Activated naive CD4-positive, alpha-beta T cell treated with anti-CD3 and anti-CD28 coated beads, Interleukin-2, amount 50 U/mL, for 72 hours (primary cell): Measurements from ENCODE around the gene EBLN2. TPM values are rescaled to one million over a fixed set of nuclear protein-coding genes. Genes with fewer than 3 reads are reported as not detected.

Experiments
- ATAC-seq, 2 donors: fragments of 150-1000 bp; cut with Tn5 transposase; 2 replicates each; pipeline ENCODE4 v1.10.0; 2021; ENCODE audit warnings: mild to moderate bottlenecking in 2 of 2, moderate library complexity in 2 of 2
- DNase-seq, 2 donors: peaks; one replicate each; pipeline ENCODE4 v3.0.0; 2021 to 2022; ENCODE audit warnings: low spot score in 2 of 2
- H3K27ac Mint-ChIP-seq, 2 donors: one replicate each; pipeline ENCODE4 v1.8.0; 2022; ENCODE audit warnings: mild to moderate bottlenecking in 2 of 2, mixed read lengths in 2 of 2
- H3K36me3 Mint-ChIP-seq, 2 donors: one replicate each; pipeline ENCODE4 v1.8.0; 2022; ENCODE audit warnings: mixed read lengths in 2 of 2
- H3K9me3 Mint-ChIP-seq, 2 donors: one replicate each; pipeline ENCODE4 v1.8.0; 2022; ENCODE audit warnings: mixed read lengths in 2 of 2
- total RNA-seq, 2 donors: library from RNA; stranded (reverse); gene quantifications; one replicate each; pipeline ENCODE4 v1.2.3, GENCODE V29; 2022

The EBLN2 gene
- total RNA-seq: 1 to 10 TPM; 7.4 to 7.6 TPM

GRCh38 chr3:73061416-73061815, at the start of gene EBLN2:
Gene EBLN2, plus strand, starts transcription at chr3:73061659. Its CDS starts 423 bp downstream, at chr3:73062082.
- ATAC-seq (no peak), DNase-seq (no peak)
- no peaks in the 10 kb centered on the region for H3K9me3 Mint-ChIP-seq
- H3K36me3 Mint-ChIP-seq: peaks cover 15 to 19% of the 10 kb centered on the region in 2 donors
- no peak within 1 kb of the TSS for H3K27ac Mint-ChIP-seq

- Mint-ChIP-seq H3K36me3 (peaks cover 0 to 18% of the 10 kb centered on the region in 2 donors), H3K9me3 (no peaks in the 10 kb centered on the region), H3K27ac (no peak overlapping the region)
- ATAC-seq: no peak
- no peak for DNase-seq
These were observed 43.2 kb upstream of the EBLN2 start for GRCh38 chr3:73018298-73018697.

- ATAC-seq: peak; percentile 51 to 81
- DNase-seq: no peak
These were observed 42.5 kb upstream of the EBLN2 start for GRCh38 chr3:73018790-73019441.

GRCh38 chr3:73021301-73021835, 40.1 kb upstream of the EBLN2 start:
- Mint-ChIP-seq H3K9me3 (no peaks in the 10 kb centered on the region), H3K27ac (no peak overlapping the region), H3K36me3 (peaks cover 0 to 13% of the 10 kb centered on the region in 2 donors)
- DNase-seq (no peak), ATAC-seq (no peak)

More at GRCh38 chr3:73018790-73019441, 42.5 kb upstream of the EBLN2 start:
- Mint-ChIP-seq H3K9me3 (no peaks in the 10 kb centered on the region), H3K36me3 (peaks cover 0 to 18% of the 10 kb centered on the region in 2 donors), H3K27ac (no peak overlapping the region)

GRCh38 chr3:73024836-73025235, 36.6 kb upstream of the EBLN2 start:
- no peak for DNase-seq
- Mint-ChIP-seq H3K9me3 (peaks cover 3 to 5% of the 10 kb centered on the region in 2 donors), H3K36me3 (peaks cover 6 to 7% of the 10 kb centered on the region in 2 donors), H3K27ac (no peak overlapping the region)
- no peak for ATAC-seq

DNA sequence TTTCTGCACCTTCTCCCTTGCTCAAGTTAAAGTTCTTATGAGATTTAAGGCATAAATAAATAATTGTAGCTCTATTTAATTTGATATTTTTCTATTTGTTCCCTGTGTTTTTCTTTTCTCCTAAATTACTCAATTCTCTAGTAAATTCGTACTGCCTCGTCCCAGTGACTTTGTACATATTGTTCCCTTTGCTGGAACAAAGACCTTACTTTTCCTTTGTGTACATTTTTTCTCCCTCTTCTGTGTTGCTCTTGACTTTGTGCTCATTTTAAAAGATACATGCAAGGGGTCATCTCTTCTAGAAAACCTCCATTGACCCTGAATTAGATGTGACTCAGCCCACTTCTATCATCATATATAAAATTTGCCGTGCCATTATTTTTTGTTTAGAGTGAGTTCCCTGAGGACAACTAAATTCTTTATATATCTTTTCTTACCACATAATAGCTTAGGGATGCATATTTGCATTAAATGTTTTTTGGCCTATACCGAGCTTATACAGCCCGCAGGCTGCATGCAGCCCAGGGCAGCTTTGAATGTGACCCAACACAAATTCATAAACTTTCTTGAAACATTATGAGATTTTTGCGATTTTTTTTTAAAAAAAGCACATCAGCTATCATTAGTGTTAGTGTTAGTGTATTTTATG, 35.2 kb upstream of the EBLN2 start:
- ATAC-seq (no peak), DNase-seq (no peak)
- Mint-ChIP-seq H3K27ac (no peak overlapping the region), H3K36me3 (peaks cover 7 to 13% of the 10 kb centered on the region in 2 donors), H3K9me3 (peaks cover 3 to 5% of the 10 kb centered on the region in 2 donors)

GRCh38 chr3:73026760-73027113, 34.7 kb upstream of the EBLN2 start:
- Mint-ChIP-seq H3K27ac (no peak overlapping the region), H3K9me3 (peaks cover 3 to 5% of the 10 kb centered on the region in 2 donors), H3K36me3 (peaks cover 7 to 13% of the 10 kb centered on the region in 2 donors)
- DNase-seq (no peak), ATAC-seq (no peak)

DNA sequence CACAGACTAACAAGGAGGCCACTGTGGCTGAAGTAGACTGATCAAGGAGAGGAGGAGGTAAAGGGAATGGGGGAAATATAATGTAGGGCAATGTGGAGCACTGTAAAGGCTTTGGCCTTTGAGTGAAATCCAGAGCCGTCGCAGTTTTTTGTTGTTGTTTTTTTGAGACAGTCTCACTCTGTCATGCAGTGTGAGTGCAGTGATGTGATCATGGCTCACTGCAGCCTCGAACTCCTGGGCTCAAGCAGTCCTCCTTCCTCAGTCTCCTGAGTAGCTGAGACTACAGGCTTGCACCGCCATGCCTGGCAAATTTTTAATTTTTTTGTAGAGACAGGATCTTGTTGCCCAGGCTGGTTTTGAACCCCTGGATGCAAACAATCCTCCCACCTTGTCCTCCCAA, 32.7 kb upstream of the EBLN2 start:
- Mint-ChIP-seq H3K27ac (peak overlapping the region; percentile 60 to 73), H3K36me3 (peaks cover 7 to 25% of the 10 kb centered on the region in 2 donors), H3K9me3 (peaks cover 3 to 5% of the 10 kb centered on the region in 2 donors)
- ATAC-seq (peak; percentile 23 to 47), DNase-seq (no peak)

DNA sequence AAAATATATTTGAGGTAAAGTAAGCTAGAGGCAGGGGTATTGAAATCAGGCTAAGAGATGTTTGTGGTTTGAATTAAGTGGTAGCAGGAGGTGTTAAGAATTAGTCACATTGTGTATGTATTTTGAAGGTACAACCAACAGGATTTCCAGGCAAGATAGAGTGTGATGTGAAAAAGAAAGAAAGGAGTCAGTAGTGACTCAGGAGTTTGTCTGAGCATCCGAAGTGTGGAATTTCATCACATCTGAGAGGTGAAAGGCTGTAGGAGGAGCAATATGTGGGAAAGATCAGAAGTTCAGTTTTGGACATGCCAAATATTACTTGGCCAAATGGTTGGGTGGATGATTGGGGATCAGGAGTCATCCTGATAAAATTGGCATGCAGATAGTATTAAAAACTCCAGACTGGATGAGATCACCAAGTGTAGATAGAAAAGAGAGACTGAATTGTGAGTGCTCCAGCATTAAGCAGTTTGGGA, 32.1 kb upstream of the EBLN2 start:
- peaks cover 3 to 5% of the 10 kb centered on the region in 2 donors for H3K9me3 Mint-ChIP-seq
- ATAC-seq (peak; percentile 91 to 98), DNase-seq (no peak)
- peak overlapping the region; percentile 60 to 72 for H3K27ac Mint-ChIP-seq
- H3K36me3 Mint-ChIP-seq: peaks cover 10 to 31% of the 10 kb centered on the region in 2 donors

GRCh38 chr3:73030073-73030597, 31.3 kb upstream of the EBLN2 start:
- ATAC-seq (no peak), DNase-seq (no peak)
- peaks cover 3 to 5% of the 10 kb centered on the region in 2 donors for H3K9me3 Mint-ChIP-seq
- H3K27ac Mint-ChIP-seq: peak overlapping the region; percentile 60 to 72
- peaks cover 15 to 39% of the 10 kb centered on the region in 2 donors for H3K36me3 Mint-ChIP-seq

DNA sequence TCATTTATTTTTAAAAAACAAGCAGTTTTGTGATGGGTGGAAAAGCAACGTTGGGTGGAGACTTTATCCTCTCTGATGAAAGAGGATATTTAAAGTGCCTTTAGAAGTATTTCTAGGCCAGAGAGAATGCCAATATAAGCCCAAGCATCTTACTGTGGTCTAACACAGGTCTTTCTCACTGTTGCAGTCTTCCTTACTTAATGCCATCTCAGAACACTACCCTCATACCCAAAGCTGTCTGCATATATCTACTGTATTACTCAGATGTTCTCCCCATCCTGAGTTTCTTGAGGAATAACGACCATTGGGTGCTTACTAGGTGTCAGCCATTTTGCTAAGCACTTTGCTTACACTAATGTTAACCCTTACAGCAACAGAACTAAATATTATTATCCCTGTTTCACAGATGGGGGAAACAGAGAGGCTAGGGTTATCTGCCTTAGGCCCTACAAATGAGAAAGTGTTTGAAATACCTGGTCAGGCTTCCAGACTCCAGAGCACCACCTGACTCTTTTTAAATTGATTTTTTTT, 29.8 kb upstream of the EBLN2 start:
- ATAC-seq (no peak), DNase-seq (no peak)
- H3K36me3 Mint-ChIP-seq: peaks cover 15 to 40% of the 10 kb centered on the region in 2 donors
- peaks cover 3 to 5% of the 10 kb centered on the region in 2 donors for H3K9me3 Mint-ChIP-seq
- H3K27ac Mint-ChIP-seq: no peak overlapping the region

GRCh38 chr3:73036694-73037591, 24.5 kb upstream of the EBLN2 start:
- H3K36me3 Mint-ChIP-seq: peaks cover 8 to 37% of the 10 kb centered on the region in 2 donors
- peak; percentile 62 to 65 for ATAC-seq

GRCh38 chr3:73041537-73041936, 19.9 kb upstream of the EBLN2 start:
- Mint-ChIP-seq H3K36me3 (peaks cover 0 to 11% of the 10 kb centered on the region in 2 donors), H3K27ac (peak overlapping the region in 1 of 2 donors; percentile 79), H3K9me3 (no peaks in the 10 kb centered on the region)
- ATAC-seq: no peak
- no peak for DNase-seq

More at GRCh38 chr3:73036694-73037591, 24.5 kb upstream of the EBLN2 start:
- no peaks in the 10 kb centered on the region for H3K9me3 Mint-ChIP-seq
- peak overlapping the region in 1 of 2 donors; percentile 14 for H3K27ac Mint-ChIP-seq
- no peak for DNase-seq

DNA sequence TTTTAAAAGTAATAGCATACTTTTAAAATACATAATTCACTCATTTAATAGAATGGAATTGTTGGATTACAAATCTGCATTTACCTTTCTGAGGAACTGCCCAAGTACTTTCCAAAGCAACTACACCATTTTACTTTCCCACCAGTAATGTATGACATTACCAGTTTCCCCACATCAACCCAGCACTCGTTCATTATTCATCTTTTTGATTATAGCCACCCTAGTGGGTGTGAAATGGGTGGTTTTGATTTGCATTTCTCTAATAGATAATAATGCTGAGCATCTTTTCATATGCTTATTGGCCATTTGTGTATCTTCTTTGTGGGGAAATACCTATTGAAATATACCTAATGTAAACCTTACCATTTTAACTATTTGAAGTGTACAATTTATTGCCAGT, 18.0 kb upstream of the EBLN2 start:
- no peak for ATAC-seq
- H3K9me3 Mint-ChIP-seq: no peaks in the 10 kb centered on the region
- no peak overlapping the region for H3K27ac Mint-ChIP-seq
- peaks cover 0 to 4% of the 10 kb centered on the region in 2 donors for H3K36me3 Mint-ChIP-seq
- DNase-seq: no peak

- Mint-ChIP-seq H3K27ac (no peak overlapping the region), H3K36me3 (peaks cover 0 to 5% of the 10 kb centered on the region in 2 donors)
These were observed 16.1 kb upstream of the EBLN2 start for GRCh38 chr3:73045391-73045790.

GRCh38 chr3:73046195-73046594, 15.3 kb upstream of the EBLN2 start:
- DNase-seq (no peak), ATAC-seq (no peak)
- H3K36me3 Mint-ChIP-seq: peaks cover 0 to 5% of the 10 kb centered on the region in 2 donors
- no peaks in the 10 kb centered on the region for H3K9me3 Mint-ChIP-seq
- H3K27ac Mint-ChIP-seq: peak overlapping the region in 1 of 2 donors; percentile 59

More at GRCh38 chr3:73045391-73045790, 16.1 kb upstream of the EBLN2 start:
- ATAC-seq (no peak), DNase-seq (no peak)
- H3K9me3 Mint-ChIP-seq: no peaks in the 10 kb centered on the region
